Body of pancreas (tissue), 4 donors: Measurements from ENCODE around the gene STX18.

Source experiments
- CTCF ChIP-seq, 7 experiments: fragments of 450-650 bp in 4 of 7; fragments of 200-600 bp in 3 of 7; sonication (generic) in 3 of 7; IDR thresholded peaks; one replicate each; pipeline ENCODE4 v1.5.1; 2016 to 2019; ENCODE audit warnings: antibody characterized with exemption in 7 of 7
- POLR2A ChIP-seq, 3 donors: fragments of 450-650 bp; IDR thresholded peaks; one replicate each; pipeline ENCODE4 v1.6.1; 2016; ENCODE audit warnings: antibody characterized with exemption in 3 of 3, mild to moderate bottlenecking in 2 of 3

DNA sequence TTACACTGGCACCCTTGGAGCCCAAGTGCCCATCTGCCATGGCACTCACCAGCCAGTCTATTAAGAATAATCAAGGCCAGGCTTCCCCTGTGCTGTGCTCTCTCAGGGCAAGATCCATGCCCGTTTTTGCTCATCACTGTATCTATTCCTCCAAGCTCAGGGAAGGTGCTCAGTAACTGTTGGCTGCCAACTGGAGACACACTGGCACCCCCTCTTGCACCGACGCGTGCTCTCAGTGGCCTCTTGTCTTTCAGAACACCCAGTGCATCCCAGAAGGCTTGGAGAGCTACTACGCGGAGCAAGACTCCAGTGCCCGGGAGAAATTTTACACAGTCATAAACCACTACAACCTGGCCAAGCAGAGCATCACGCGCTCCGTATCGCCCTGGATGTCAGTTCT is 124.9 kb downstream of the STX18 start:
- TF ChIP-seq CTCF (IDR thresholded peaks at IDR 0.05), result no peak
- no peak for TF ChIP-seq POLR2A (IDR thresholded peaks at IDR 0.05)
